Measurements from ENCODE around the gene IFT81.
A peak's percentile ranks its signal among the peaks of the same experiment; 100 is the strongest.
"Not testable (repeated sequence)": the region's sequence is repeated elsewhere in the genome, so short reads cannot be mapped to it uniquely, and the experiment has no call there.

Gene IFT81

GRCh38 chr12:110203546-110203945 is 79.4 kb downstream of the IFT81 start:
- DNase-seq (ENCODE audit: low read depth in 2 of 2) = no peak

GRCh38 chr12:110205931-110206330 is 81.8 kb downstream of the IFT81 start:
- no peak for DNase-seq (ENCODE audit: low read depth in 2 of 2)

- not testable (repeated sequence) for DNase-seq (ENCODE audit: low read depth in 2 of 2)
Measured at GRCh38 chr12:110211639-110212536, 87.7 kb downstream of the IFT81 start.

GRCh38 chr12:110217996-110218674 is 94.0 kb downstream of the IFT81 start:
- DNase-seq (ENCODE audit: low read depth in 2 of 2) = no peak

GRCh38 chr12:110222027-110222426 is 97.9 kb downstream of the IFT81 start:
- no peak for DNase-seq (ENCODE audit: low read depth in 2 of 2)

- DNase-seq (ENCODE audit: low read depth in 2 of 2) = no peak
Measured at GRCh38 chr12:110222433-110222832, 98.3 kb downstream of the IFT81 start.

GRCh38 chr12:110223777-110224378 is 99.7 kb downstream of the IFT81 start:
- no peak for DNase-seq (ENCODE audit: low read depth in 2 of 2)

GRCh38 chr12:110224379-110225304 is 100.5 kb downstream of the IFT81 start:
- no peak for DNase-seq (ENCODE audit: low read depth in 2 of 2)

GRCh38 chr12:110227138-110227537 is 103.0 kb downstream of the IFT81 start:
- DNase-seq (ENCODE audit: low read depth in 2 of 2) = no peak

- not testable (repeated sequence) for DNase-seq (ENCODE audit: low read depth in 2 of 2)
Measured at GRCh38 chr12:110228348-110228747, 104.2 kb downstream of the IFT81 start.

- DNase-seq (ENCODE audit: low read depth in 2 of 2) = no peak
Measured at GRCh38 chr12:110228756-110229155, 104.6 kb downstream of the IFT81 start.

GRCh38 chr12:110229409-110229808 is 105.3 kb downstream of the IFT81 start:
- no peak for DNase-seq (ENCODE audit: low read depth in 2 of 2)

GRCh38 chr12:110230655-110231054 is 106.5 kb downstream of the IFT81 start:
- DNase-seq (ENCODE audit: low read depth in 2 of 2) = no peak

GRCh38 chr12:110233212-110233903 is 109.2 kb downstream of the IFT81 start:
- DNase-seq (ENCODE audit: low read depth in 2 of 2) = no peak

- no peak for DNase-seq (ENCODE audit: low read depth in 2 of 2)
Measured at GRCh38 chr12:110234331-110234751, 110.2 kb downstream of the IFT81 start.

GRCh38 chr12:110234755-110235154 is 110.6 kb downstream of the IFT81 start:
- DNase-seq (ENCODE audit: low read depth in 2 of 2) = no peak

GRCh38 chr12:110235383-110235782 is 111.2 kb downstream of the IFT81 start:
- no peak for DNase-seq (ENCODE audit: low read depth in 2 of 2)

GRCh38 chr12:110243227-110243626 is 119.1 kb downstream of the IFT81 start:
- no peak for DNase-seq (ENCODE audit: low read depth in 2 of 2)

GRCh38 chr12:110244372-110244771 is 120.2 kb downstream of the IFT81 start:
- no peak for DNase-seq (ENCODE audit: low read depth in 2 of 2)

GRCh38 chr12:110244829-110245228 is 120.7 kb downstream of the IFT81 start:
- DNase-seq (ENCODE audit: low read depth in 2 of 2) = no peak

- DNase-seq (ENCODE audit: low read depth in 2 of 2) = peak in 1 of 2 donors; percentile 9
Measured at GRCh38 chr12:110245369-110245772, 121.2 kb downstream of the IFT81 start.

All from stimulated activated CD8-positive, alpha-beta memory T cell treated with anti-CD3 and anti-CD28 coated beads, Interleukin-2, amount 100 ng/mL, for 1 hour (primary cell).